GM18511 (cell line): ENCODE data around the gene PLEKHG2.
"Not testable (repeated sequence)": the region's sequence is repeated elsewhere in the genome, so short reads cannot be mapped to it uniquely, and the experiment has no call there.

Source experiments
- ATAC-seq: cut with Tn5 transposase; IDR thresholded peaks from one replicate; pipeline ENCODE4 v1.9.1; 2021; ENCODE audit warnings: mild to moderate bottlenecking, moderate library complexity; ENCODE audit not compliant: unreplicated experiment

The PLEKHG2 gene

GRCh38 chr19:39435499-39436349 lies 23.3 kb downstream of the PLEKHG2 start, which contains the start of gene RPS16:
RPS16 (minus strand) TSS chr19:39435949; CDS start chr19:39435895, 54 bp downstream.
- ATAC-seq: peak; percentile 82

DNA sequence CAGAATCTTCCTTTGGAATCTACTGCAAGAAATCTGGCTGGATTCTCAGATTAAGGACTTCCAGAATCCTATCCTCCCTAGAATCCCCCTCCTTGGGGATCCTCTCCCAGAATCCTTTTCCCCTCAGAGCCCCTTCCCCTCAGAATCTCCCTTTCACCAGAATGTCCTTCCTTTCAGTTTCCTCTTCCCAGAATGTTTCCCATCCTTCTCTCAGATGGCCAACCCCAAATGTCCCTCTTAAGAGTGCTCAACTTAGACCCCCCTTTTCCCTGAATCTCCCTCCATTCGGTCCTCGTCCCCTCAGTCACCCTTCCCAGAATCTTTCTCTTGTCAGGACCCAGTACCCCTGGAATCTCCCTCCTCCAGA lies 23.9 kb downstream of the PLEKHG2 start:
- ATAC-seq: no peak

DNA sequence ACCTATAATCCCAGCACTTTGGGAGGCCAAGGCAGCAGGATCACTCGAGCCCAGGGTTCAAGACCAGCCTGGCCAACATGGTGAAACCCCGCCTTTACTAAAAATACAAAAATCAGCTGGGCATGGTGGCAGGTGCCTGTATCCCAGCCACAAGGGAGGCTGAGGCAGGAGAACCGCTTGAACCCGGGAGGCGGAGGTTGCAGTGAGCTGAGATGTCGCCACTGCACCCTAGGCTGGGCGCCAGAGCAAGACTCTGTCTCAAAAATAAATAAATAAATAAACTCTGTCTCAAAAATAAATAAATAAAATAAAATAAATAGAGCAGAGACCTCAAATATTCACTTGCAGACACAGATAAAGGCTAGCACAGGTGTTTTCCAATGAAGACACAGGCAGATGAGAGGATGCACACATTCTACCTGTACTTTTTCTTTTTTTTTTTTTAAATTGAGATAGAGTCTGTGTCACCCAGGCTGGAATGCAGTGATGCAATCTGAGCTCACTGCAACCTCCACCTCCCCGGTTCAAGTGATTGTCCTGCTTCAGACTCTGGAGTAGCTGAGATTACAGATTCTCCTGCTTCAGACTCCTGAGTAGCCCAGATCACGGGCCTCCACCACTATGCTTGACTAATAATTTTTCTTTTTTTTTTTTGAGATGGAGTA lies 25.9 kb downstream of the PLEKHG2 start:
- no peak for ATAC-seq

GRCh38 chr19:39444598-39445195 lies 32.2 kb downstream of the PLEKHG2 start:
- no peak for ATAC-seq

DNA sequence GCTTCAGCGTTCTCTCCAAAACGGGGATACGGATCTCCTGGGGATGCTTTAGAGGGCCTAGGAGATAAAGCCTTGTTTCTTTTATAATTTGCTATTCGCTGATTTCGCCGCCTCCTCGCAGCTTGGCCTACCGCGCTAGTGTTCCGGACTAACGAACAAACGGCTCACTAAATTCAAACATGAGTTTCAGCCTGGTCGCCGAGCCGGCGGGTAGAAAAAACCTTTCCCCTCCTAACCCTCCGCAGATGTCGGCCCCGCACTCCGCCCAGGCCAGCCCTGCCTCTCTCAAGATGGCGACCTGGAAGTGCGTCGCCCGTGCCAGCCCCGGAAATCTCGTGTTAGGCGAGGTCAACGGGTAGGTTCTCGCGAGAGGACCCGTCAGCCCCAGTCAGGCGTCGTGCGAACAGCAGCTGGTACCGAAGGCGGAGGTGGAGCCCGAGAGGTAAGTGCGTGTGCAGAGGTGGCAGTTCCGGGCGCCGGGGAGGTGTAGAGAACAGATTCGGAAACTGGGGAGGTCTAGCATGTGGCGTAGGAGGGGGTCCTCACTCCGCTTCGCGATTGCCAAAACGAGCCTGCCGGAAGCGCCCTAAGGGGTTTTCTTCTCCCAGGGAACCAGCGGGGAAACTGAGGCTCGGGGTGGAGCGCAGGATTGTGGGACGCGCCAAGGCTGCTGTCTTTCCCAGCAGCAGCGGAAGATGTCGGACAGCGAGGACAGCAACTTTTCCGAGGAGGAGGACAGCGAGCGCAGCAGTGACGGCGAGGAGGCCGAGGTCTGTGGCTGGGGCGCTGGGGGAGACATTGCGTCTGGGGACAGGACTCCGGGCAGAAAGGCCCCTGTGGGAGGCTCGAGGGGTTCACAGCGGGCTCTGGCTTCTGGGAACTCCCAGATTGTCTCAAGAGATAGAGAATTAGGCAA lies 33.0 kb downstream of the PLEKHG2 start, which contains the start of gene SUPT5H:
Gene SUPT5H, plus strand, starts transcription at position 387 of the 916 bp plus-strand sequence. Its CDS starts 309 bp downstream, at position 696.
- ATAC-seq: peak; percentile 84

DNA sequence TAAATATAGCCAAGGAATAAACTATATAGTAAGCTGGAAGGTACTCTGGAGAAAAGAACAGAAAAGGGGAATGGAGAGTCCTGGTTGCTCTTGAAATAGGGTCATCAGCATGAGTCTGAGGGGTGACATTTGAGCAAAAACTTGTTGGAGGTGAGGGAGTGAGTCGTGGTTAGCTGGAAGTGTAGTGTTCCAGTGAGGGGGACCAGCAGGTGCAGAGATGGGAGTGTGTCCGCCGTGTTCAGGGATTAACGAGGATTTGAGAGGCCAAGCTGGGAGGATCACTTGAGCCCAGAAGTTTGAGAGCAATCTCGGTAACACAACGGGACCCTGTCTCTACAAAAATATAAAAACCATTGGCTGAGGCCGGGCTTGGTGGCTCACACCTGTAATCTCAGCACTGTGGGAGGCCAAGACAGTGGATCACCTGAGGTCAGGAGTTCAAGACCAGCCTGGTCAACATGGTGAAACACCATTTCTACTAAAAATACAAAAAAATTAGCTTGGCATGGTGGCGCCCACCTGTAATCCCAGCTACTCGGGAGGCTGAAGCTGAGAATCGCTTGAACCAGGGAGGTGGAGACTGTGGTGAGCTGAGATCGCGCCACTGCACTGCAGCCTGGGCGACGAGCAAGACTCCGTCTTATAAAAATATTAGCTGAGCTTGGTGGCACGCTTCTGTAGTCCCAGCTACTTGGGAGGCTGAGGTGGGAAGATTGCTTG lies 34.1 kb downstream of the PLEKHG2 start:
- no peak for ATAC-seq

GRCh38 chr19:39448271-39448670 lies 35.8 kb downstream of the PLEKHG2 start:
- ATAC-seq: no peak

GRCh38 chr19:39449116-39449797 lies 36.8 kb downstream of the PLEKHG2 start:
- ATAC-seq: no peak

GRCh38 chr19:39451257-39451656 lies 38.8 kb downstream of the PLEKHG2 start:
- ATAC-seq: not testable (repeated sequence)

GRCh38 chr19:39463403-39463802 lies 50.9 kb downstream of the PLEKHG2 start:
- ATAC-seq: no peak

DNA sequence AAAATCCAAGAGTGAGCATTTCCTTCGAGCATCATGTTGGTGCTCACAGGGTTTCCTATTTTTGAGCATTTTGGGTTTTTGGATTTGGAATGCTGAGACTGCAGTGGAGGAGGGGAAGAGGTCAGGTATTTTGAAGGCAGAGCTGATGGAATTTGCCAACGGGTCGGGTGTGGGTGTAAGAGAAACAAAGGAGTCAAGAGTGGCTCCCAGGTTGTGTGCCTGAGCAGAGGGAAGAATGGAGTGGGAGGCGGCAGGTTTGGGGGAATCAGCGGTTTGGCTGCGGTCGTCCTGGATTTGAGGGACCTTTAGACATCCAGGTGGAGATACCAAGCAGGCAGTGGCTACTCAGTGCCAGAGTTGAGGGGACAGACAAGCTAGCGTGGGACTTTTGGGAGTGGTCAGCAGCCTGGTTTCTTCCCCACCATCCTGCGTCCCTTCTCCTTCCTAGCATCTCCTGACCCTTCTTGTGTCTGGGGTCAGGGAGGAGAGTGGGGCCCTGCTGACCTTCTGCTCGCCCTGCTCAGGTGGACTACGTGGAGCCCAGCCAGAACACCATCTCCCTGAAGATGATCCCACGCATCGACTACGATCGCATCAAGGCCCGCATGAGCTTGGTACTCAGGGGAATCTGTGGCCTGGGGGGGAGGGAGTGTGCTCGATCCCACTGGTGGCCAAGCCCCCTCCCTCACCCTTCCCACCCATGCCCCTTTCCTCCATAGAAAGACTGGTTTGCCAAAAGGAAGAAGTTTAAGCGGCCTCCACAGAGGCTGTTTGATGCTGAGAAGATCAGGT lies 53.7 kb downstream of the PLEKHG2 start:
- no peak for ATAC-seq

DNA sequence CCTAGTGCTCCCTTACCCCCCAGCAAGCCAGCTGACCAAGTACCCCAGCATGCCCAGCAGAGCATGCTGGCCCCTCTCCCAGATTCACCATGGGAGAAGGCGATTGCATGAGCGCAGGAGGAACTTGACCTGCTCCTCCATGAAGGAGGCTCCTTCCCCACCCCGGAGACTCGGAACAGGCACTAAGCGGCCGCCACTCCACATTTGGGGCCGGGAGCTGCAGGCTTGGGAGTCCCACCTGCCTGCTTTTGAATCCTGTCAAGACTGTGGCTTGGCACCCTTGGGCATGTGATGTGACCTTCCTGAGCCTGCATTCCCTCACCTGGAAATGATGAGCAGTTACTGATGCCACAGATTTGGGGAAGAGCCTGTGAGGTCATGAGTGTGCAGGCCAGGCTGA lies 55.5 kb downstream of the PLEKHG2 start:
- no peak for ATAC-seq

DNA sequence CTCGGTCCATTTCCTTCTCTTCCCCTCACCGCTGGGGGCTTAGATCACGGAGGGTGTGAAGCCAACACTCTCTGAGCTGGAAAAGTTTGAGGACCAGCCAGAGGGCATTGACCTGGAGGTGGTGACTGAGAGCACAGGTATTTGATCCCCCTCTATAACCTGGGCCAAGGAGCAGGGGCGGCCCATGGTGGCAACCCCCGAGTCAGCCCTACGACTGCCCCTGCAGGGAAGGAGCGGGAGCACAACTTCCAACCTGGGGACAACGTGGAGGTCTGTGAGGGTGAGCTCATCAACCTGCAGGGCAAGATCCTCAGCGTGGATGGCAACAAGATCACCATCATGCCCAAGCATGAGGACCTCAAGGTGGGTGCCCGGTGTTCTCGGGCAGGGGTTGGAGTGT lies 56.6 kb downstream of the PLEKHG2 start:
- no peak for ATAC-seq

- no peak for ATAC-seq
These were observed 57.1 kb downstream of the PLEKHG2 start for GRCh38 chr19:39469567-39469966.

DNA sequence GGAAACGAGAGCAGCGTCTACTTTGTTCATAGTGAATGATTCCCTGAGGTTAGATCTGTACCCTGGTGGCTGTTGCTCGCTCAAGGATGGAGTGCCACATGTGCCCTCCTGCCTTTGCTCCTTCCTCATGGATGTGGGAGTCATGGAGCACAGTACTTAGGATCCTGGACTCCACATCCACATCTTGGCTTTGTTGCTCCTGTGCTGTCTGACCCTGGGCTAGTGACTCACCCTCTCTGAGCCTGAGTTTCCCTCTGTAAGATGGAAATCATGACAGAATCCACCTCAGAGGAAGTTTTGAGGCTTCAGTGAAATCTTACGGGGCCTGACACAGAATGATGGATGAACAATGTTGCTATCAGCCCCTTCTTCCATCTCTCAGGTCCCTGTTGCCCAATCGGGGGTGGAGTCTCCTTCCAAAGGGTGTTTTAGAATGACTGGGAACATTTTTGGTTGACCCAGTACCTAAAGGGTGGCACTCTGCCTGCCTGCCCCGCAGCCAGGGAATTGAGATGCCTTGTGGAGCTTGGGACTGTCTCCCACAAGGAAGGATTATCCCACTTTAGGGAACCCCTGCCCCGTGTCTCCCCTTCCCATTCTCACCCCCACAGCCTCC lies 58.4 kb downstream of the PLEKHG2 start:
- ATAC-seq: no peak

DNA sequence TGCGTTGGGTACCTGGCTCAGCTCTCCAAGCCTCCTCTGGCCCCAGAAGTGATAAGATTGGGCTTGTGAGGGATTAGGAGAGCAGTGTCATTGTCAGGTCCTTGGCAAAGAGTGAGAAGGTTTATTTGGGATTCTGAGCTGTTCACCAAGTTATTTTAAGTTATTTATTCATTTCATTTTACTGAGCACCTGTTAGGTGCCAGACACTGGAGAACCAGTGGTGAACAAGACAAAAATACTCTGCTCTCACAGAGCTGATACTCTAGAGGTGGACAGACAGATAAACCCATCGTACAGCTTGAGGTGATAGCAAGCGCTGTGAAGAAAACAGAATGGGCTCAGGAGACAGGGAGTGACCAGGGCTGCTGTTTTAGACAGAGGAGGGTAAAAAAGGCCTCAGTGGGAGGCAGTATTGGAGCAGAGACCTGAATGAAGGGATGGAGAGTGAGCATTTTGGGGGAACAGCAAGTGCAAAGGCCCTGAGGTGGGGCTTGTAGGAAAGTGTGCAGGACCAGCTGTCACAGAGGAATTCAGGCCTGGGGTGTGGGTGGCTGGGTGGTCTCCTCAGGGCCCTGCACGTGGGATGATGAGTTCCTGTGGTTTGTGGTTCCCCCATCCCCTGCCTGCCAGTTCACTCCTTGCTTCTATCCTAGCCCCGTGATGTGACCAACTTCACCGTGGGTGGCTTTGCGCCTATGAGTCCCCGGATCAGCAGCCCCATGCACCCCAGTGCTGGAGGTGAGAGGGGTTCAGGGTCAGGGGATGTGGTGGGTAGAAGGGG lies 59.5 kb downstream of the PLEKHG2 start:
- ATAC-seq: no peak

DNA sequence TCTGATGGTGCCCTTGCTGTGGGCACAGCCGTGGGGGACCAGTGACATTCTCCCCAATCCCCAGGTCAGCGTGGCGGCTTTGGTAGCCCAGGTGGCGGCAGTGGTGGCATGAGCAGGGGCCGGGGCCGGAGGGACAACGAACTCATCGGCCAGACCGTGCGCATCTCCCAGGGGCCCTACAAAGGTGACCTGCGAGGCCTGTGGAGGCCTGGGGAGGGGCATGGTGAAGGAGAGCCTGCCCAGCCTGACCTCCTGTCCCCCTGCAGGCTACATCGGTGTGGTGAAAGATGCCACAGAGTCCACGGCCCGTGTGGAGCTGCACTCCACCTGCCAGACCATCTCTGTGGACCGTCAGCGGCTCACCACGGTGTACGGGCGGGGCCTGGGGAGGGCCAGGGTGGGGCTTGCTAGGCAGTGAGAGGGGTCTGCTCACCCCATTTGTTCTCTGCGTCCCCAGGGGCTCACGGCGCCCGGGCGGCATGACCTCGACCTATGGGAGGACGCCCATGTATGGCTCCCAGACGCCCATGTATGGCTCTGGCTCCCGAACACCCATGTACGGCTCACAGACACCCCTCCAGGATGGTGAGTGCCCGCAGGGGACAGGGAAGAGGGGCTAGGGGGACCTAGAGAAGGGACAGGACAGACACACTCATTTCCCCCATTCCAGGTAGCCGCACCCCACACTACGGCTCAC lies 60.4 kb downstream of the PLEKHG2 start:
- no peak for ATAC-seq
